ENCODE data around the gene UNC13C.

DNA sequence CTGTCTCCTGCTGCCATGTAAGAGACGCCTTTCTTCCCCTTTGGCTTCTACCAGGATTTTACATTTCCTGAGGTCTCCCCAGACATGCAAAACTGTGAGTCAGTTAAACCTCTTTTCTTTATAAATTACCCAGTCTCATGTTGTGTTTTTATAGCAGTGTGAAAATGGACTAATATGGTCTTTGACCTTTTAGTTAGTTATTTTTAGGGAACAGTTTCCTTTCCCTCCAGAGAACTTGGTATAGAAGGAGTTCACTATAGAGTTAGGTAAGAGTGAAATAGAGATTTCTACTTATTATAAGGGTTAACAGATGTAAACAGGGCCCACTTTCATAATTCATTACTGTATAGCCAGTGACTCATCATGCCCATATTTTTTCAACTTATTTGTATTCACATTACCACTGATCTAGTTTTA lies 170.9 kb downstream of the UNC13C start:
- TF ChIP-seq, protein P1, sequence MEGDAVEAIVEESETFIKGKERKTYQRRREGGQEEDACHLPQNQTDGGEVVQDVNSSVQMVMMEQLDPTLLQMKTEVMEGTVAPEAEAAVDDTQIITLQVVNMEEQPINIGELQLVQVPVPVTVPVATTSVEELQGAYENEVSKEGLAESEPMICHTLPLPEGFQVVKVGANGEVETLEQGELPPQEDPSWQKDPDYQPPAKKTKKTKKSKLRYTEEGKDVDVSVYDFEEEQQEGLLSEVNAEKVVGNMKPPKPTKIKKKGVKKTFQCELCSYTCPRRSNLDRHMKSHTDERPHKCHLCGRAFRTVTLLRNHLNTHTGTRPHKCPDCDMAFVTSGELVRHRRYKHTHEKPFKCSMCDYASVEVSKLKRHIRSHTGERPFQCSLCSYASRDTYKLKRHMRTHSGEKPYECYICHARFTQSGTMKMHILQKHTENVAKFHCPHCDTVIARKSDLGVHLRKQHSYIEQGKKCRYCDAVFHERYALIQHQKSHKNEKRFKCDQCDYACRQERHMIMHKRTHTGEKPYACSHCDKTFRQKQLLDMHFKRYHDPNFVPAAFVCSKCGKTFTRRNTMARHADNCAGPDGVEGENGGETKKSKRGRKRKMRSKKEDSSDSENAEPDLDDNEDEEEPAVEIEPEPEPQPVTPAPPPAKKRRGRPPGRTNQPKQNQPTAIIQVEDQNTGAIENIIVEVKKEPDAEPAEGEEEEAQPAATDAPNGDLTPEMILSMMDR (IDR thresholded peaks at IDR 0.05) = no peak
- no peak for TF ChIP-seq EP300 (IDR thresholded peaks at IDR 0.05)
- TF ChIP-seq POLR2A (IDR thresholded peaks at IDR 0.05) = no peak
